HEK293T (cell line): ENCODE measurements around the gene PCDHA5.
A peak's percentile ranks its signal among the peaks of the same experiment; 100 is the strongest.

Source experiments
- CTCF ChIA-PET: fragments of 350-600 bp; formaldehyde crosslinking; extraction: SDS; loops from one replicate; lab custom pipeline; 2021; ENCODE audit warnings: antibody characterized with exemption, inconsistent platforms; lab: Yijun Ruan, JAX
- POLR2A ChIA-PET: fragments of 350-600 bp; formaldehyde crosslinking; extraction: SDS; loops from one replicate; lab custom pipeline; 2020; ENCODE audit warnings: antibody characterized with exemption, inconsistent platforms; lab: Yijun Ruan, JAX
- DNase-seq: peaks from one replicate; pipeline ENCODE4 v3.0.0; 2012; ENCODE audit warnings: mixed read lengths; ENCODE audit errors: extremely low spot score
- ARNT ChIP-seq: fragments of 450-650 bp; IDR thresholded peaks from 2 replicates; pipeline ENCODE4 v1.6.1; 2017; ENCODE audit warnings: mild to moderate bottlenecking
- BHLHE40 ChIP-seq: fragments of 450-650 bp; IDR thresholded peaks from 2 replicates; pipeline ENCODE4 v1.6.1; 2016; ENCODE audit warnings: mild to moderate bottlenecking, moderate library complexity, borderline replicate concordance
- CTBP1 ChIP-seq: fragments of 450-650 bp; IDR thresholded peaks from 2 replicates; pipeline ENCODE4 v1.6.1; 2016; ENCODE audit warnings: borderline replicate concordance
- ELF4 ChIP-seq: fragments of 450-650 bp; IDR thresholded peaks from 2 replicates; pipeline ENCODE4 v1.6.1; 2017; ENCODE audit warnings: antibody characterized with exemption
- FOXA1 ChIP-seq: fragments of 450-650 bp; IDR thresholded peaks from 2 replicates; pipeline ENCODE4 v1.6.1; 2016; ENCODE audit warnings: mild to moderate bottlenecking
- FOXK2 ChIP-seq: fragments of 450-650 bp; IDR thresholded peaks from 2 replicates; pipeline ENCODE4 v1.6.1; 2016; ENCODE audit warnings: mild to moderate bottlenecking
- FOXM1 ChIP-seq: fragments of 450-650 bp; IDR thresholded peaks from 2 replicates; pipeline ENCODE4 v1.6.1; 2017; ENCODE audit warnings: mild to moderate bottlenecking, borderline replicate concordance
- HDGF ChIP-seq: fragments of 450-650 bp; IDR thresholded peaks from 2 replicates; pipeline ENCODE4 v1.6.1; 2017; ENCODE audit warnings: antibody characterized with exemption, borderline replicate concordance
- L3MBTL2 ChIP-seq: fragments of 450-650 bp; conservative IDR thresholded peaks from 2 replicates; pipeline ENCODE4 v1.6.1; 2016; ENCODE audit warnings: mild to moderate bottlenecking
- LEF1 ChIP-seq: fragments of 450-650 bp; IDR thresholded peaks from 2 replicates; pipeline ENCODE4 v1.6.1; 2017; ENCODE audit warnings: mild to moderate bottlenecking, borderline replicate concordance
- NFRKB ChIP-seq: fragments of 450-650 bp; IDR thresholded peaks from 2 replicates; pipeline ENCODE4 v1.6.1; 2016; ENCODE audit warnings: mild to moderate bottlenecking, moderate library complexity
- PKNOX1 ChIP-seq: fragments of 450-650 bp; IDR thresholded peaks from 2 replicates; pipeline ENCODE4 v1.6.1; 2016
- SP1 ChIP-seq: fragments of 450-650 bp; IDR thresholded peaks from 2 replicates; pipeline ENCODE4 v1.6.1; 2017
- SUZ12 ChIP-seq: fragments of 450-650 bp; IDR thresholded peaks from 2 replicates; pipeline ENCODE4 v1.6.1; 2016; ENCODE audit warnings: mild to moderate bottlenecking
- TARDBP ChIP-seq: fragments of 450-650 bp; IDR thresholded peaks from 2 replicates; pipeline ENCODE4 v1.6.1; 2016
- ZNF384 ChIP-seq: fragments of 450-650 bp; IDR thresholded peaks from 2 replicates; pipeline ENCODE4 v1.6.1; 2016

Gene PCDHA5

GRCh38 chr5:140857177-140857986 lies 36.0 kb downstream of the PCDHA5 start:
- no peak for DNase-seq
- POLR2A ChIA-PET: no interaction called here
- CTCF ChIA-PET: interaction anchor here (1.8 to 2.0 kb wide), 2 partner anchors 8 to 183 kb away, joined by 7 to 26 read pairs; no protein-coding TSS in a partner anchor
- TF ChIP-seq CTBP1 (no peak), PKNOX1 (no peak), FOXA1 (no peak), LEF1 (no peak), ZNF384 (no peak), TARDBP (no peak), L3MBTL2 (no peak), ARNT (no peak), SP1 (no peak), FOXK2 (no peak), FOXM1 (no peak), ELF4 (no peak), BHLHE40 (no peak), HDGF (no peak), NFRKB (no peak)

- ChIA-PET CTCF (no interaction called here), POLR2A (no interaction called here)
- no peak for DNase-seq
- TF ChIP-seq ZNF384 (no peak), SUZ12 (no peak), FOXM1 (no peak), LEF1 (no peak), FOXK2 (no peak), FOXA1 (no peak), ELF4 (no peak), CTBP1 (no peak), PKNOX1 (no peak), L3MBTL2 (no peak), SP1 (no peak), NFRKB (no peak), BHLHE40 (no peak), TARDBP (no peak)
These were observed 36.5 kb downstream of the PCDHA5 start for GRCh38 chr5:140857987-140858240.

DNA sequence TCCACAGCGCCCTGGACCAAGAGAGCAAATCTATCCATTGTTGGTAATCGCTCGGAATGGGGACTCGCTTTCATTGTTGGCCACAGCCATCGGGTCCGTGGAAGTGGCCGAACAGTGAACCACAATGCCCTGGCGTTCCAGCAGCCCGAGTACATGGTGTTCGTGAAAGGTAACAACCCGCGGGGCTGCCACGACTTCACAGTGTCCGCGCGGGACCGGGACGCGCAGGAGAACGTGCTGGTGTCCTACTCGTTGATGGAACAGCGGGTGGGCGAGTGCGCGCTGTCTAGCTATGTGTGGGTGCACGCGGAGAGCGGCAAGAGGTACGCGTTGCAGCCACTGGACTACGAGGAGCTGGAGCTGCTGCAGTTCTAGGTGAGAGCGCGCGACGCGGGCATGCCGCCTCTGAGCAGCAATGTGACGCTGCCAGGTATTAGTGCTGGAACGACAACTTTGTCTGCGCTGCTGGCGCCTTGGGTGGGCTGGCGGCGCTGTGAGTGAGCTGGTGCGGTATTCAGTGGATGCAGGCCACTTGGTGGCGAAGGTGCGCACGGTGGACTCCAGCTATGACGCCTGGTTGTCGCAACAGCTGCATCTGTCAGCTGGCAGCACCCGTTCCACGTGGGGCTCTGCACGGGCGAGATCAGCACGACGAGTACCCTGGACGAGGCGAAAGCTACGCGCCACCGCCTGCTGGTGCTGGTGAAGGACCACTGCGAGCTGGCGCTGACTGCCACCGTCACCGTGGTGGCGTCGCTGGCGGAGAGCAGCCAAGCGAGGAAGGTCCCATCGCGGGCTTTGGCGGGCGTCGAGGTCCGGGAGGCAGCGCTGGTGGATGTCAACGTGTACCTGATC lies 41.3 kb downstream of the PCDHA5 start:
- POLR2A ChIA-PET: no interaction called here

DNA sequence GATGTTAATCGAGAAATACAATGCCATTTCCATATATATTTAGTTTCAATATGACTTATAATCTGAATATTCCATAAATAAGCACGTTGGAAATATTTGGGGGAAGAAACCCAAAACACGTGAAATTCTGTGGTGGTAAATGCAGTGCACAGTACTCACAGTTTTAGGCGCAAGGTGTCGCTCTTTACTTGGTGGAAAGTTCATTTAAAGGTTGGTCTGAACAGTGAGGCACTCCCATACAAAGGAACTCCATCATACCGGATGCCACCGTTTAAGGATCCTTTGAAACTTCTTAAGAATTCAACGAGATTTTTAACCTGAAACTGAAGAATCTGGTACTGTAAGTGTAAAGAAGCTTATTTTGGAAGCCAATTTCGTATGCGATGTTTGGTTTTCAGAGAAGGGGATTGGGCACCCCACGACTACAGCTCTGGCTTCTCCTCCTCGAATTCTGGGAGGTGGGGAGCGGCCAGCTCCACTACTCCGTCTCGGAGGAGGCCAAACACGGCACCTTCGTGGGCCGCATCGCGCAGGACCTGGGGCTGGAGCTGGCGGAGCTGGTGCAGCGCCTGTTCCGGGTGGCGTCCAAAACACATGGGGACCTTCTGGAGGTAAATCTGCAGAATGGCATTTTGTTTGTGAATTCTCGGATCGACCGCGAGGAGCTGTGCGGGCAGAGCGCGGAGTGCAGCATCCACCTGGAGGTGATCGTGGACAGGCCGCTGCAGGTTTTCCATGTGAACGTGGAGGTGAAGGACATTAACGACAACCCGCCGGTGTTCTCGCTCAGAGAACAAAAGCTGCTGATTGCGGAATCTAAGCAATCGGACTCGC lies 47.5 kb downstream of the PCDHA5 start, which contains the start of gene PCDHA11:
PCDHA11 (plus strand) TSS at position 237 of the 834 bp plus-strand sequence; CDS start at position 384, 147 bp downstream.
- 0 out of 2 replicates have a peak, but pooled peaks have one; percentile 24 for TF ChIP-seq L3MBTL2
- no peak for TF ChIP-seq SP1
- ChIA-PET POLR2A (interaction anchor here (1.3 to 1.4 kb wide), 2 partner anchors 58 to 171 kb away, joined by 4 to 33 read pairs; no protein-coding TSS in a partner anchor), CTCF (interaction anchor here (0.6 to 2.3 kb wide), 20 partner anchors 8 to 311 kb away, joined by 3 to 80 read pairs (median 5); partner anchors contain the start of genes PCDHA1, PCDHA10, PCDHA8 and PCDHAC1)
- peak; percentile 52 for DNase-seq

More for the DNA sequence above, 41.3 kb downstream of the PCDHA5 start:
- no peak for DNase-seq
- no peak for TF ChIP-seq CTBP1
- no peak for TF ChIP-seq BHLHE40
- TF ChIP-seq FOXM1: no peak
- TF ChIP-seq NFRKB: no peak
- no peak for TF ChIP-seq ZNF384
- TF ChIP-seq PKNOX1: no peak
- no peak for TF ChIP-seq LEF1
- TF ChIP-seq SUZ12: no peak
- TF ChIP-seq ARNT: no peak
- TF ChIP-seq ELF4: no peak
- TF ChIP-seq FOXK2: no peak
- TF ChIP-seq FOXA1: no peak
- TF ChIP-seq HDGF: no peak
- TF ChIP-seq SP1: no peak
- no peak for TF ChIP-seq L3MBTL2
- no peak for TF ChIP-seq TARDBP
- CTCF ChIA-PET: no interaction called here

DNA sequence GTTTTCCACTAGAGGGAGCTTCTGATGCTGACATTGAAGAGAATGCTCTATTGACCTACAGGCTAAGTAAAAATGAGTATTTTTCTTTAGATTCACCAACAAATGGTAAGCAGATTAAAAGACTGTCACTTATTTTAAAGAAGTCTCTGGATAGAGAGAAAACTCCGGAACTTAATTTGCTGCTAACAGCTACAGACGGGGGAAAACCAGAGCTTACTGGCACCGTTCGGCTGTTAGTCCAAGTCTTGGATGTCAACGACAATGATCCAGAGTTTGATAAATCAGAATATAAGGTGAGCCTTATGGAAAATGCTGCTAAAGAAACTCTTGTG lies 48.1 kb downstream of the PCDHA5 start:
- ChIA-PET POLR2A (interaction anchor here (1.3 to 1.4 kb wide), 2 partner anchors 57 to 171 kb away, joined by 4 to 33 read pairs; no protein-coding TSS in a partner anchor), CTCF (interaction anchor here (0.6 to 2.3 kb wide), 20 partner anchors 8 to 312 kb away, joined by 3 to 80 read pairs (median 5); partner anchors contain the start of genes PCDHA1, PCDHA10, PCDHA8 and PCDHAC1)
- no peak for DNase-seq
- TF ChIP-seq LEF1 (no peak), L3MBTL2 (no peak), SUZ12 (no peak), HDGF (no peak), ELF4 (no peak), PKNOX1 (no peak), SP1 (no peak), FOXK2 (no peak), CTBP1 (no peak), TARDBP (no peak), FOXM1 (no peak), NFRKB (no peak), FOXA1 (no peak), ZNF384 (no peak)
